ENCODE measurements around the gene LAMC2. TPM values are rescaled to one million over a fixed set of nuclear protein-coding genes. Genes with fewer than 3 reads are reported as not detected.

The LAMC2 gene
- polyA plus RNA-seq, 1 donor (not counting 4 experiments of a cell fraction or from before 2014, with no cell fraction given) = 1,627 TPM

- dilution Hi-C loops (cut with MboI; ENCODE audit: extremely low pct_ligation_motif_present, low sequenced_read_pairs) = no loop called here
- no peaks in the 10 kb centered on the region for H3K27me3 ChIP-seq (ENCODE audit: control insufficient read depth, extremely low read depth, insufficient read depth, low read length)
- H3K9me3 ChIP-seq (ENCODE audit: control insufficient read depth, low read depth, low read length) = no peaks in the 10 kb centered on the region
- H3K4me2 ChIP-seq (ENCODE audit: control insufficient read depth, extremely low read depth, insufficient read depth, low read depth, low read length) = peak overlapping the region; percentile 55
- no peak overlapping the region for H3K27ac ChIP-seq (ENCODE audit: control insufficient read depth, insufficient read depth, low read length)
- peak overlapping the region; percentile 32 for H2AFZ ChIP-seq (ENCODE audit: control insufficient read depth, low read length)
- peak; percentile 48 for FAIRE-seq
- no peak overlapping the region for H3K4me3 ChIP-seq (ENCODE audit: control insufficient read depth in 2 of 3, extremely low read depth in 1 of 3, insufficient read depth in 2 of 3, low read depth in 1 of 3, low read length in 3 of 3)
- H3K4me1 ChIP-seq (ENCODE audit: control insufficient read depth, extremely low read depth, insufficient read depth, low read length) = peaks cover 16% of the 10 kb centered on the region
- H3K9me1 ChIP-seq (ENCODE audit: control insufficient read depth, extremely low read depth, insufficient read depth, low read length) = no peaks in the 10 kb centered on the region
- H4K20me1 ChIP-seq (ENCODE audit: control insufficient read depth, extremely low read depth, insufficient read depth, low read length) = no peaks in the 10 kb centered on the region
- TF ChIP-seq CTCF (optimal IDR thresholded peaks at IDR 0.05 in 1 of 3, IDR thresholded peaks at IDR 0.05 in 1 of 3, conservative IDR thresholded peaks at IDR 0.05 in 1 of 3; ENCODE audit: extremely low read depth in 1 of 3, insufficient read depth in 2 of 3, low read length in 3 of 3) (no peak), EZH2 (IDR thresholded peaks at IDR 0.05; ENCODE audit: low read length) (no peak)
- no peaks in the 10 kb centered on the region for H3K79me2 ChIP-seq (ENCODE audit: control insufficient read depth, insufficient read depth, low read length)
- no peak for DNase-seq (ENCODE audit: low read depth, low spot score)
- H3K9ac ChIP-seq (ENCODE audit: control insufficient read depth, extremely low read depth, insufficient read depth, low read length) = no peak overlapping the region
- no peaks in the 10 kb centered on the region for H3K36me3 ChIP-seq (ENCODE audit: control insufficient read depth in 2 of 2, extremely low read depth in 1 of 2, insufficient read depth in 2 of 2, low read length in 2 of 2)
Measured at GRCh38 chr1:183291802-183292514, 105.9 kb downstream of the LAMC2 start.

GRCh38 chr1:183293241-183293640, 107.2 kb downstream of the LAMC2 start:
- no peak overlapping the region for H3K9ac ChIP-seq (ENCODE audit: control insufficient read depth, extremely low read depth, insufficient read depth, low read length)
- H3K4me2 ChIP-seq (ENCODE audit: control insufficient read depth, extremely low read depth, insufficient read depth, low read depth, low read length) = no peak overlapping the region
- peak overlapping the region; percentile 56 for H2AFZ ChIP-seq (ENCODE audit: control insufficient read depth, low read length)
- H3K9me3 ChIP-seq (ENCODE audit: control insufficient read depth, low read depth, low read length) = no peaks in the 10 kb centered on the region
- no peak for TF ChIP-seq CTCF (optimal IDR thresholded peaks at IDR 0.05 in 1 of 3, IDR thresholded peaks at IDR 0.05 in 1 of 3, conservative IDR thresholded peaks at IDR 0.05 in 1 of 3; ENCODE audit: extremely low read depth in 1 of 3, insufficient read depth in 2 of 3, low read length in 3 of 3)
- no peak for TF ChIP-seq EZH2 (IDR thresholded peaks at IDR 0.05; ENCODE audit: low read length)
- H3K9me1 ChIP-seq (ENCODE audit: control insufficient read depth, extremely low read depth, insufficient read depth, low read length) = no peaks in the 10 kb centered on the region
- FAIRE-seq (no peak), DNase-seq (ENCODE audit: low read depth, low spot score) (no peak)
- H4K20me1 ChIP-seq (ENCODE audit: control insufficient read depth, extremely low read depth, insufficient read depth, low read length) = no peaks in the 10 kb centered on the region
- peaks cover 16% of the 10 kb centered on the region for H3K4me1 ChIP-seq (ENCODE audit: control insufficient read depth, extremely low read depth, insufficient read depth, low read length)
- dilution Hi-C loops (cut with MboI; ENCODE audit: extremely low pct_ligation_motif_present, low sequenced_read_pairs) = no loop called here
- H3K36me3 ChIP-seq (ENCODE audit: control insufficient read depth in 2 of 2, extremely low read depth in 1 of 2, insufficient read depth in 2 of 2, low read length in 2 of 2) = no peaks in the 10 kb centered on the region
- H3K79me2 ChIP-seq (ENCODE audit: control insufficient read depth, insufficient read depth, low read length) = no peaks in the 10 kb centered on the region
- no peak overlapping the region for H3K27ac ChIP-seq (ENCODE audit: control insufficient read depth, insufficient read depth, low read length)
- no peaks in the 10 kb centered on the region for H3K27me3 ChIP-seq (ENCODE audit: control insufficient read depth, extremely low read depth, insufficient read depth, low read length)
- H3K4me3 ChIP-seq (ENCODE audit: control insufficient read depth in 2 of 3, extremely low read depth in 1 of 3, insufficient read depth in 2 of 3, low read depth in 1 of 3, low read length in 3 of 3) = no peak overlapping the region
